Activated CD8-positive, alpha-beta memory T cell treated with anti-CD3 and anti-CD28 coated beads, Interleukin-2, amount 10 ng/mL, durations not matched to agents 7 days and 5 days (primary cell): Measurements from ENCODE around the gene ANKRD40. TPM values are rescaled to one million over a fixed set of nuclear protein-coding genes. Genes with fewer than 3 reads are reported as not detected.

Experiments used
- ATAC-seq: fragments of 150-1000 bp; cut with Tn5 transposase; one replicate; pipeline ENCODE4 v1.10.0; 2021; ENCODE audit warnings: moderate library complexity
- CTCF ChIA-PET: fragments of 350-600 bp; sonication (Branson Sonifier 250); formaldehyde crosslinking; loops from one replicate; lab custom pipeline; 2021; ENCODE audit warnings: antibody characterized with exemption; lab: Charles Lee
- DNase-seq: peaks from one replicate; pipeline ENCODE4 v3.0.0-alpha.2; 2020
- H3K27ac Mint-ChIP-seq: one replicate; pipeline ENCODE4 v1.8.0; 2021; ENCODE audit warnings: mild to moderate bottlenecking, mixed read lengths
- H3K27me3 Mint-ChIP-seq: one replicate; pipeline ENCODE4 v1.8.0; 2021; ENCODE audit warnings: mixed read lengths
- H3K36me3 Mint-ChIP-seq: one replicate; pipeline ENCODE4 v1.8.0; 2021; ENCODE audit warnings: mild to moderate bottlenecking, mixed read lengths
- H3K4me1 Mint-ChIP-seq: one replicate; pipeline ENCODE4 v1.8.0; 2021; ENCODE audit warnings: mixed read lengths
- H3K4me3 Mint-ChIP-seq: one replicate; pipeline ENCODE4 v1.8.0; 2021; ENCODE audit warnings: mild to moderate bottlenecking, moderate library complexity, mixed read lengths
- H3K9me3 Mint-ChIP-seq: one replicate; pipeline ENCODE4 v1.8.0; 2022; ENCODE audit warnings: low read depth, mixed read lengths
- total RNA-seq, 2 experiments: library from RNA; stranded (reverse); gene quantifications; one replicate each; pipeline ENCODE4 v1.2.3, GENCODE V29; 2021

ANKRD40 gene
- total RNA-seq, 2 experiments from 2014 or later = 30.5 to 39.3 TPM

DNA sequence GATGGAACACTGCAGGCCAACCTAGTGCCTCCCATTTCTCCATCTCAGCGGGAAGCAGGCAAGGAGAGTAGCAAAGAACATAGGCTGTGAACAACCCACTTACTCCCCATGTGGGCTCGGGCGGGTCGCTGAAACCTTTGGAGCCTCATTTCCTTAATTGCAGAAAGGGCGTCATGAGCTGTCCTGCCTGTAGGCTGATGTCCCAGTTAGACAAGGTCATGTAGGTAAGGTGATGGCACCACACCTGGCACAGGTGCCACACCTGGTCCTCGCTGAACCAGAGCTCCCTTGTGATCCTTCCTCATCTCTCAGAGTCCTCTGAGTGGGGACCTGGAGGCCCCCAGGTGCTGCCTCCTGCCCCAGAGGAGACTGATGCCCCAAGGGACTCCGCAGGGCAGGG, 50.1 kb downstream of the ANKRD40 start:
- peaks cover 14% of the 10 kb centered on the region for H3K4me1 Mint-ChIP-seq
- H3K9me3 Mint-ChIP-seq = no peaks in the 10 kb centered on the region
- CTCF ChIA-PET = no interaction called here
- peaks cover 3% of the 10 kb centered on the region for H3K27me3 Mint-ChIP-seq
- H3K27ac Mint-ChIP-seq = no peak overlapping the region
- DNase-seq (no peak), ATAC-seq (no peak)
- no peak overlapping the region for H3K4me3 Mint-ChIP-seq
- H3K36me3 Mint-ChIP-seq = no peaks in the 10 kb centered on the region

GRCh38 chr17:50657054-50657453, 50.7 kb downstream of the ANKRD40 start:
- no peak for DNase-seq
- H3K4me1 Mint-ChIP-seq = peaks cover 12% of the 10 kb centered on the region
- H3K27me3 Mint-ChIP-seq = peaks cover 7% of the 10 kb centered on the region
- ATAC-seq = no peak
- no peaks in the 10 kb centered on the region for H3K9me3 Mint-ChIP-seq
- H3K27ac Mint-ChIP-seq = no peak overlapping the region
- H3K4me3 Mint-ChIP-seq = no peak overlapping the region
- CTCF ChIA-PET = no interaction called here
- H3K36me3 Mint-ChIP-seq = no peaks in the 10 kb centered on the region

DNA sequence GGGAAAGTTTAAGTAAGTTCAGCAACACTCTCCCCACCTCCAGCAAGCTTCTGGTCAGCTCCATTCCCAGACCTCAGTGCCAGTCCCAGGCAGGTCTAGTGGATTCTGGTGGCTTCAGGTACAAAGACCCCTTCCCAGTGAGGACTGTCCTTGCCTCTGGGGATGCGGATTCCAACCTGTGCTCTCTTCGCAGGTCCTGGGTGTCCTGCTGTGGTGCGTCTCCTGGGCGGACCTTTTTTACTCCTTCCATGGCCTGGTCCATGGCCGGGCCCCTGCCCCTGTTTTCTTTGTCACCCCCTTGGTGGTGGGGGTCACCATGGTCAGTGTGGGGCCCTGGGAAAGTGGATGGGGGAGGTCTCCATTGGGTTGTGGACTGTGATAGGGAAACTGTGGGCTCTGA, 51.2 kb downstream of the ANKRD40 start:
- no peak overlapping the region for H3K4me3 Mint-ChIP-seq

GRCh38 chr17:50653738-50654137, 54.0 kb downstream of the ANKRD40 start:
- Mint-ChIP-seq H3K4me3 (no peak overlapping the region), H3K27me3 (peaks cover 28% of the 10 kb centered on the region), H3K36me3 (no peaks in the 10 kb centered on the region), H3K4me1 (no peaks in the 10 kb centered on the region), H3K9me3 (no peaks in the 10 kb centered on the region), H3K27ac (no peak overlapping the region)
- DNase-seq (no peak), ATAC-seq (no peak)
- CTCF ChIA-PET = interaction anchor here (0.9 kb wide), 1 partner anchor 13 kb away, joined by 3 read pairs; no protein-coding TSS in a partner anchor

More for the DNA sequence above, 51.2 kb downstream of the ANKRD40 start:
- ATAC-seq = no peak
- no peaks in the 10 kb centered on the region for H3K9me3 Mint-ChIP-seq
- DNase-seq = no peak
- peaks cover 6% of the 10 kb centered on the region for H3K4me1 Mint-ChIP-seq
- H3K27ac Mint-ChIP-seq = no peak overlapping the region
- peaks cover 12% of the 10 kb centered on the region for H3K27me3 Mint-ChIP-seq
- CTCF ChIA-PET = no interaction called here
- no peaks in the 10 kb centered on the region for H3K36me3 Mint-ChIP-seq

DNA sequence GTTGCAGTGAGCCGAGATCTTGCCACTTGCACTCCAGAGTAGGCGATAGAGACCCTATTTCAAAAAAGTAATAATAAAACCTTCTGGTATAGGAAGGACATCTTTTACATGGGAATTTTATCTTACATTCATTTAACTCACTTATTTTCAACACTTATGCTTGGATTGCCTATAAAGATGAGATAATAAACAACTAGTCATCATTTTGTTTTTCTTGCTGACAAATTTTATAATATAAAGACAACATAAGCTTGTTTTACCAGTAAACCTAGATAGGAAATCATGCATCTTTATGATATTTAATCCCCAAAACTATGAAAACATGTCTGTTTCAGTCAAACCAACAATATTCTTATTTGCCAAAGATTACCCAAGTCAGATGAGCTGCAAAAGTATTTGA, 56.1 kb downstream of the ANKRD40 start:
- Mint-ChIP-seq H3K4me1 (no peaks in the 10 kb centered on the region), H3K9me3 (no peaks in the 10 kb centered on the region), H3K36me3 (no peaks in the 10 kb centered on the region), H3K27ac (no peak overlapping the region), H3K4me3 (no peak overlapping the region), H3K27me3 (peaks cover 39% of the 10 kb centered on the region)
- no peak for DNase-seq
- ATAC-seq = no peak
- CTCF ChIA-PET = interaction anchor here (0.7 to 1.3 kb wide), 2 partner anchors 10 to 22 kb away, joined by 3 to 6 read pairs; no protein-coding TSS in a partner anchor

GRCh38 chr17:50649042-50649908, 58.4 kb downstream of the ANKRD40 start:
- CTCF ChIA-PET = interaction anchor here (1.2 to 1.7 kb wide), 2 partner anchors 17 to 20 kb away, joined by 3 read pairs; no protein-coding TSS in a partner anchor
- Mint-ChIP-seq H3K27me3 (peaks cover 47% of the 10 kb centered on the region), H3K9me3 (no peaks in the 10 kb centered on the region), H3K36me3 (no peaks in the 10 kb centered on the region), H3K4me3 (no peak overlapping the region), H3K4me1 (no peaks in the 10 kb centered on the region), H3K27ac (no peak overlapping the region)
- DNase-seq (no peak), ATAC-seq (no peak)

GRCh38 chr17:50647187-50647586, 60.5 kb downstream of the ANKRD40 start:
- no peak overlapping the region for H3K4me3 Mint-ChIP-seq
- no peaks in the 10 kb centered on the region for H3K36me3 Mint-ChIP-seq
- CTCF ChIA-PET = no interaction called here
- H3K27ac Mint-ChIP-seq = no peak overlapping the region
- H3K4me1 Mint-ChIP-seq = no peaks in the 10 kb centered on the region
- ATAC-seq (no peak), DNase-seq (no peak)
- H3K9me3 Mint-ChIP-seq = no peaks in the 10 kb centered on the region
- H3K27me3 Mint-ChIP-seq = peaks cover 41% of the 10 kb centered on the region

DNA sequence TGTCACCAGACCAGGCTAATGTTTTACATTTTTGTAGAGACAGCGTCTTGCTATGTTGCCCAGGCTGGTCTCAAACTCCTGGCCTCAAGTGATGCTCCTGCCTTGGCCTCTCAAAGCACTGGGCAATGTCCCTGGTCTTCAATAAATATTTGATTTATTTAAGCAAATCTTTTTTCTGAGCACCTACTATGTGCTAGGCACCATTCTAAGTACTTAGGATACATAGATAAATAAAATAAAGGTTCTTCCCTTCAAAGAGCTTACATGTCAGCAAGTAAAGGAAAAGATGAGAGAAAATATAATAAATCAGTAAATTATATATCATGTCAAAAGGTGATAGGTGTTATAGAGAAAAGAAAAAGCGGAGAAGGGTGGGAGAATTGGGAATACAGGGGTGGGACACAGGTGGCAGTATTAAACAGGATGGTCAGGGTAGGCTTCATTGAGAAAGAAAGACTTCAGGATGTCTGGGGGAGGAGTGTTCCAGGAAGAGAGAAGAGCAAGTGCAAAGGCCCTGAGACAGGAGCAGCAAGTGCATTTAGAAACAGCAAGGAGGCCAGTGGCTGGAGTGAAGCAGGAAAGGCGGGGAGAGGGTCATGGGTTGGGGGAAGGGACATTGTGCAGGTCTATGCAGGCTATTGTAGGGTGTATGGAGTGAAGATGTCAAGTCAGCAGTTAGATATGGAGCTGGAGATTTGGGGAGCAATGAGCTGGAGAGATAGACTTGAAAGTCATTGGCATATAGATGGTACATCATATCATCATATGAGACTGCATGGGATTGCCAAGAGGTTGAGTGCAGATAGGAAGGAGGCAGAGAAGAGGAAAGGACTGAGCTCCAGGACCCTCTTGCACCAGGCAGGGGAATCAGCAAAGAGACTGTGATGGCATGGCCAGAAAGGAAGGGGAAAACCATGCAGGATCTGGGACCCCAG, 61.7 kb downstream of the ANKRD40 start:
- ATAC-seq = no peak
- CTCF ChIA-PET = interaction anchor here (0.6 kb wide), 1 partner anchor 59 kb away, joined by 4 read pairs; no protein-coding TSS in a partner anchor
- H3K27ac Mint-ChIP-seq = no peak overlapping the region

More for the DNA sequence above, 61.7 kb downstream of the ANKRD40 start:
- no peaks in the 10 kb centered on the region for H3K4me1 Mint-ChIP-seq
- H3K27me3 Mint-ChIP-seq = peaks cover 31% of the 10 kb centered on the region
- no peak for DNase-seq
- H3K9me3 Mint-ChIP-seq = no peaks in the 10 kb centered on the region
- no peaks in the 10 kb centered on the region for H3K36me3 Mint-ChIP-seq
- H3K4me3 Mint-ChIP-seq = no peak overlapping the region

Other genes with a start within 250 kb of the ANKRD40 start
- not detected for gene CHAD, start 239.0 kb downstream of the ANKRD40 start, total RNA-seq
- gene RSAD1, start 229.1 kb downstream of the ANKRD40 start, total RNA-seq = 10 to 100 TPM; 30.3 to 33.2 TPM
- gene MYCBPAP, start 199.5 kb downstream of the ANKRD40 start, total RNA-seq = 10 to 100 TPM in 1 of 2 experiments, 1 to 10 TPM in 1; 6.7 to 13.9 TPM
- not detected for gene EPN3, start 175.2 kb downstream of the ANKRD40 start, total RNA-seq
- 10 to 100 TPM; 29.9 to 35.2 TPM for gene SPATA20, start 160.7 kb downstream of the ANKRD40 start, total RNA-seq
- gene CACNA1G, start 147.2 kb downstream of the ANKRD40 start, total RNA-seq = not detected
- gene ABCC3, start 73.0 kb downstream of the ANKRD40 start, total RNA-seq = not detected
- gene LUC7L3, start 11.7 kb upstream of the ANKRD40 start, total RNA-seq = 100 to 1,000 TPM; 147 to 193 TPM
- not detected for gene ANKRD40CL, start 59.6 kb upstream of the ANKRD40 start, total RNA-seq
- not detected for gene WFIKKN2, start 127.7 kb upstream of the ANKRD40 start, total RNA-seq
- gene TOB1, start 158.4 kb upstream of the ANKRD40 start, total RNA-seq = 10 to 100 TPM; 34.1 to 47.5 TPM